GM18907 (cell line): ENCODE measurements around the gene MAGI1.
"Not testable (repeated sequence)": the region's sequence is repeated elsewhere in the genome, so short reads cannot be mapped to it uniquely, and the experiment has no call there.

Experiments used
- ATAC-seq: cut with Tn5 transposase; IDR thresholded peaks from one replicate; pipeline ENCODE4 v1.9.1; 2021; ENCODE audit warnings: mild to moderate bottlenecking, moderate library complexity; ENCODE audit not compliant: unreplicated experiment

MAGI1 gene

GRCh38 chr3:66038726-66039589, at the start of gene MAGI1:
TSS of gene MAGI1 (minus strand) at chr3:66038918. CDS start at chr3:66038308, 610 bp downstream.
- peak; percentile 85 for ATAC-seq

DNA sequence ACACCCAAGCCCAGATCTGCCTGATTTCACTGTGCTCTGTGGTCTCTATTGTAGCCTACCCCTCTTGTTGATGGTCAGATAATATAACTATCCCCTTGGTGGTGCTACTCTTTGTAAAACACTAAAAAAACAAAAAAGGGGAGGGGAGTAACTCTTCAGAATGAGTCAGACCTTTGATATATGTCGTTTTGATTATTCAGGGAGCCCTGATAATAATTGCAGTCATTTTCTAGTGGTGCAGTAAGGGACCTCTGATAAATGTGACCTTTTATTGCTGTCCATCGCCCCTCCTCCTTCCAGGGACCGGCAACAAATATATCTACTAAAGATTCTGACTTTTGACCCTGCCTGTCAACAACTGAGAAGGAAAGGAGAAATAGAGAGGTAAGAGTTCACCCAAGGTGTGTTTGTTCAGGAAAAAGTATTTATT, 45.1 kb upstream of the MAGI1 start:
- ATAC-seq: no peak

DNA sequence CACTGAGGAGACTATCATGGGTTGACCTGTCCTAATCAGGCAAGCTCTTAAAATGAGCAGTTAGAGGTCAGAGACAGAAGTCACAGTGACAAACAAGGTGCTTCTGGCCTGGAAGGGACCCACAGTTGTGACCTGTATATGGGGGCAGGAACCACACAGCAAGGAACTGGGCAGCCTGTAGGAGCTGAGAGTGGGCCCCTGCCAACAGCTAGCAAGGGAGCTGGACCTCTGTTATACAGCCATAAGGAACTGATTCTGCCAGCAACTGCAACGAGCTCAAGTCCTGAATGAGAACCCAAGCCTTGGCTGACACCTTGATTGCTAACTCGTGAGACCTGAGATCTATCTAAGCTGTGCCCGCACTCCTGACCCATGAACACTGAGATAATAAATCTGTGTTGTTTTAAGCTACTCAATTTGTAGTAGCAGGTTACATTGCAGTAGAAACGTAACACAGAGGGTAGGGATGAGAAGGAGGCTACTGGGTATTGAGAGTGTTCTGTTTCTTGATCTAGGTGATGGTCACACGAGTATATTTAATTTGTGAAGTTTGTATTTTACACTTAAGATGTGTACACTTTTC, 44.5 kb upstream of the MAGI1 start:
- no peak for ATAC-seq

GRCh38 chr3:66082679-66083078, 44.0 kb upstream of the MAGI1 start:
- ATAC-seq: no peak

DNA sequence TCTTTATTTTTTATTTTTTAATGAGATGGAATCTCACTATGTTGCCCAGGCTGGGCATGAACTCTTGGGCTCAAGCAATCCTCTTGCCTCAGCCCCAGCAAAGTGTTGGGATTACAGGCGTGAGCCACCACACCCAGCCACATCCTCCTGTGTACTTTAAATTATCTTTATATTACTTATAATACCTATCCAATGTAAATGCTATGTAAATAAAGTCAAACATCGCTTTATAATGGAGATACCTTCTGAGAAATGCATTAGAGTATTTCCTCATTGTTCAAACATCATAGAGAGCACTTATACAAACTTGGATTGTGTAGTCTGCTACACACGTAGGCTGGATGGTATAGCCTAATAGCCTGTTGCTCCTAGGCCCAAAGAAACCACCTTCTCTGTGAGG, 41.4 kb upstream of the MAGI1 start:
- ATAC-seq: no peak

DNA sequence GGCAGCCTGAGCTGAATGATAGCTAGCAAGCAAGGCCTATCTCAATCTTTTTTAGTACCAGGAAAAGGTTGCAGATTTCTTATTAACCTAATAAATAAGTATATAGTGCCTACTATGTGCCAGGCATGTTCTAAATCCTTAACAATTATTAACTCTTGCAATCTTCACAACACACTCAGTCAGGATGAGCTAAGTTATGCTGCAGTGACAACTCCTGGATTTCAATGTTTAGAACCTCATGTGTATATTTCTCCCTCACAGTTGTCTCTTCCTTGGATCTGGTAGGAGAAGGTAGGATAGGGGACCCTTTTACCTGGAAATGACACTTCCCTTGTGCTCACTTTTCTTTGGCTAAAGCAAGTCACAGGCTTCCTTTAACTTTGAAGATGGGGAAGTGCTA, 39.3 kb upstream of the MAGI1 start:
- no peak for ATAC-seq

GRCh38 chr3:66076861-66077470, 38.2 kb upstream of the MAGI1 start:
- ATAC-seq: no peak

DNA sequence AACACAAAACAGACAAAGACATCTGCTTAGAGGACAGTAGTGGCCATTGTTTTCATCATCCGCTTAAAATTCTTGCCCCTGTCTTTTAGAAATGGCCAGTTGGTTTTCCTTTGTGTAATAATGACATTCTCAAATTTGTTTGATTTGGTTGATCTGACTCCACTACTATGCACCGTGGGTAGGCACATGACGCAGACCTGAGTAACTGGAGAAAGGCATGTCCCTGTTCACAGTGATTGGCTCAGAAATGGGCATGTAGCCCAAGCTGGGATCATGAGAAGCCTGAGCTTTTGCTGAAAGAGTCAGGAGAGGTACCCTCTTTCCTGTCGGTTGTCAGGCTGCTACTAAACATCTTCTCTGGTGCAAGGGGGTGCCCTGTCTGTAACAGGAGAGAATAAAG, 36.6 kb upstream of the MAGI1 start:
- ATAC-seq: no peak

DNA sequence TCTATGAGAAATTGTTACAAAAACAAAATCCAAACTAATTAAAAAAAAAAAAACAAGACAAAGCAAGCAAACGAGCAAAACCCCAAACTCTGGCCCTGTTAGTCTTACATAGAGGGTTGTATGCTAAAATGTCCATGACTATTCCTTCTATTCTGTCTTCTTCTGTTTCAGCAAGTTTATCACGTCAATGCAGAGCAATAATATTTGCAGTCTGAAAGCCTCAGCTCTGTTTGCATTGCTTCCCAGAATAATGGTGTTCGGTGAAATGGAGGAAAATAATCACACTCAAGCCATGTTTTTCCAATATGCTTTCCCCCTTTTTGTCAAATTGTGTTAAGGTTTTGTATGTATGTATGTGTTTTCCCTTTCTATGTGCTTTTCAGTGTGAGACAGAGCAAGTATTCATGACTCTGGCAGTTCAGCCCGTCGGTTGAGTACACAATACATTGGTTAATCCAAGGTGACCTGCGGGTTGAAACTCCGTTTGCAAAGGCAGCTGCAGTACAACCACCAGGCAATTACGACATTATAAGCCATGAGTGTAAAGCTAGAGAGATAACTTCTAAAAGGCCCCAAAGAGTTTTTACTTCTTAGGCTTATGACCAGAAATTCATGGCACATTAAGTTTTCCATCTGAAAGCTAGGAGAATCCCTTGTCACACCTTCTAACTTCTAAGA, 34.9 kb upstream of the MAGI1 start:
- ATAC-seq: no peak

GRCh38 chr3:66068255-66068654, 29.5 kb upstream of the MAGI1 start:
- no peak for ATAC-seq

DNA sequence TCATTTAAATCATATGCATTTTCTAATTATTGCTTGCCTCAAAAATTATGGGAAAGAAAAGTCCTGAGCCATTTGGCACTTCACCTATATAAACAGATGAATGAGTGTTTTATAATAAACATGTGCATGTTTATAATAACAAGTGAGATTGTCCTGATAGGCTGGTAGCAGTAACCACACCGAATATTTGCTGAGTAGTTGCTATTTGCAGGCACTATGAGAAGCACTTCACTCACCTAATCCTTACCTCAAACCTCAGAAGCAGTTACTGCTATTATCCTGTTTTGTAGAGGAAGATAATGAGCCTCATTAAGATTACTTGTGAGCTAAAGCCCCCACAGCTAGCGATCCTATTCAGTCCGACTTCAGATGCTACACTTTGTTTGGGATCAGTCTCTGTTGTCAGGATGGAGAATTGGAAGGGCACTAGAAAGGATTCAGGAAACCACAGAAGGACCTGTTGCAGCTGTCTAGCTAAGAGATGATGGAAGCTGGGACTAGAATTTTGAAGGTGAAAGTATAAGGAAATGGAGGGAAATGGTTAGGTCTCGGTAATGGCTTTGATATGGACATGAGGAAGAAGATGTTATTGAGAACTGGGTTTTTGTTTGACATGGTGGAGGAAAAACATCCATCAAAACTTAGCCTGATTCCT, 28.4 kb upstream of the MAGI1 start:
- ATAC-seq: no peak

GRCh38 chr3:66055289-66055688, 16.6 kb upstream of the MAGI1 start:
- no peak for ATAC-seq

GRCh38 chr3:66053550-66054094, 14.9 kb upstream of the MAGI1 start:
- no peak for ATAC-seq

- no peak for ATAC-seq
Measured at GRCh38 chr3:66052721-66053549, 14.2 kb upstream of the MAGI1 start.

DNA sequence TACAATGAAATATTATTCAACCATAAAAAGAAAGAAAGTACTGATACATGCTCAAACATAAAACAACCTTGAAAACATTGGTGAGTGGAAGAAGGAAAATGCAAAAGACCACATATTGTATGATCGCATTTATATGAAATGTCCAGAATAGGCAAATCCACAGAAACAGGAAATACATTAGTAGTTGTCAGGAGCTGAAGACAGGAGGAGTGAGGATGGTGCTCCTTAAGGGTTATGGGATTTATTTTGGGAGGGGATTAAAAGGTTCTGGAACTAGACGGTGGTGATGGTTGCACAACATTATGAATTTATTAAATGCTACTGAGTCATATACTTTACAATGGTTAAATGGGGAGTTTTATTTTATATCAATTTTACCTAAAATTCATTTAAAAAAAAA, 12.1 kb upstream of the MAGI1 start:
- ATAC-seq: no peak

GRCh38 chr3:66048051-66048395, 9.3 kb upstream of the MAGI1 start:
- ATAC-seq: no peak

DNA sequence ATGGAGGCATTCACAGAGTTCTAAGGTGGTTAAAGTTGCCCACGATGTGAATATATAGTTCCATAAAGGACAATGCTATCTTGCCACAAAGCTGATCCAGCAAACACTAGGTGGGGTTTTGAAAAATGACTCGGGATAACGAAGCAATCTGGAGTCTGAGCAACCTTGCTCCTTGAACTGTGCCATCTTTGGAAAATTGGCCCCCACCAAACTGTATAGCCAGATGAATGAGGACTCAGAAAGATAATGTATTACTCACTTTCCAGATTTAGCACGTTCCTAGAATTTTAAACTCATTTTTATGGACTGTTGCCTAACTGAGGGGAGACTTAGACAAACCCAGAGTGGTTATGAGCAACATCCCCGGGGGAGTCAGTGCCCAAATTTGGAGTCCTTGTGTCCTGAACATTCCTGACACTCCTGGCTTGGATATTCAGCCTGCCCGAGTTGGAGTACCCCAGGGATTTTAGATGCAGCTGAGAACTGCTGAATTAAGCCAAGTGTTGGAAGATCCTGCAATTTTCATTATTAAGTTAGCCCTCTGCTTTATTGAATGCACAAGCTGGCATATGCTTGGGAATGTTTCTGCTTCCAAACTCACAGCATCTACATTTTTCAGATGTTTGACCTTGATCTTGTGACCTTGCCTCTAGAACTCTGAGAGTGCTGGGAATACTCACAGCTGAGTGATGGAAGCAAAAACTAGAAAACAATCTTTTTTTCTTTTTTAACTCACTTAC, 8.8 kb upstream of the MAGI1 start:
- ATAC-seq: no peak

DNA sequence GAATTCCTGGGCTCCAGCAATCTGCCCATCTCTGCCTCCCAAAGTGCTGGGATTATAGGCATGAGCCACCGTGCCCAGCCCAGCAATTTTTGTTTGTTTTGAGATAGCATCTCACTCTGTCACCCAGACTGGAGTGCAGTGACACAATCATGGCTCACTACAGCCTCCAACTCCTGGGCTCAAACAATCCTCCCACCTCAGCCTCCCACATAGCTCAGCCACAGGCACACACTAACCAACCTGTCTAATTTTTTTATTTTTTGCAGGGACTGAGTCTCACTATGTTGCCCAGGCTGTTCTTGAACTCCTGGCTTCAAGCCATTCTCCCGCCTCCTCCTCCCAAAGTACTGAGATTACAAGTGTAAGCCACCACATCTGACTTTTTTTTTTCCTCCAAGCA, 7.6 kb upstream of the MAGI1 start:
- not testable (repeated sequence) for ATAC-seq

GRCh38 chr3:66041828-66042227, 3.1 kb upstream of the MAGI1 start:
- no peak for ATAC-seq
